ENCODE results near the gene MLLT11.
"Not testable (repeated sequence)": the region's sequence is repeated elsewhere in the genome, so short reads cannot be mapped to it uniquely, and the experiment has no call there.

The MLLT11 gene

DNA sequence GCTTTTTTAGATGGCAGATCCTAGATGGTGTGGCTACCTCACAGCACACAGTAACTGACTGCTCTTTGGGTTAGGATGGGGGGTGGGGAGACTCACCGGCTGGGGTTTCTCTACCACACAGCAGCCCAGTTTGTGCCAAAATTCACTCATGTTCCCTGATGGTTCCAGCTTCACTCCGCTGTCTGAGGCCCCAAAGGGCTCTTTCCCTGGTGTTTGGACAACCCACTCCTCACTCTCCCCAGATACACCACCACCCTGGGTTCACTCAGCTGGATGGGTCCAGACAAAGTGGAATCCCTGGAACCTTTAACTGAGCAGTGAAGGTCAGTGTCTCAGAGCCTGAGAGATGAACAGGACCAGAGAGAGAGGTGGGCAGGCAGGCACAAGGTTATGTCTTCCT lies 4.6 kb upstream of the MLLT11 start:
- DNase-seq (ENCODE audit: low read depth in 1 of 2, low spot score in 1 of 2), result no peak

DNA sequence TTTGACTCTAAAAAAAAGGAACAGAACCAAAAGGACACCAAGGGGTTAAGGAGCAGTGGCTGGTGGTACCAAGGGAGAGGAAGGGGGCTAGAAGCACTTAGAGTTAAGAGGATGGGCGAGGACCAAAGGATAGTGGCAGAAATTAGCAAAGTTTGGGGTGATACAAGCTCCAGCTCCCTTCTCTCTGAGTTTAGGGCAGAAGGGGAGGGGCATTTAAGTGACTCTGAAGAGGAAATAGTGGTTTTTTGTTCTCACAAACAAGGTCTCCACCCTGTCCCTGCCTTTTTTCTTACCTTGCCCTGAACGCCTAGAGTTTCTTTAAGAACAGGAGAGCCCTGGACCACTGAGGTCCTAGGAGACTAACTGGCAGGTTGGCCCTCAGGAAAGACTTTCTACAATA lies 4.0 kb upstream of the MLLT11 start:
- no peak for DNase-seq (ENCODE audit: low read depth in 1 of 2, low spot score in 1 of 2)

DNA sequence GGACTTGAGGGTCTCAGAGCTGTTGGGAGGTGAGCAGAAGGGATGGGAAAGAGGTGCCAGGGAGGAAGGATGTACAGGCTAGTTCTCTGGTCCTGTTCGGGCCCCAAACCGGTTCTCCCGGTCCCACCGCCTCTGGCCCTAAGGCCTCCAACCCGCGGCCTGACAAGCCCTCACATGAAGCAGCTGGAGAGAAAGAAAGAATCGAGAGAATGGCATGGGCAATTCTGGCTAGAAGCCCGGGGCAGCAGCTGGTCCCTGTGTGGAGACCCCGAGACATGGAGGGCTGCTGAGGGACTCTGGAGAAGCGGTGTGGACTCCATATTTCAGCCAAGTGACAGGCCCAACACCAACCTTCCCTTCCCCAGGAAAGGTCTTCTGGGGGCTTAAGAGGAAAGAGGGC lies 1.5 kb upstream of the MLLT11 start:
- no peak for DNase-seq (ENCODE audit: low read depth in 1 of 2, low spot score in 1 of 2)

DNA sequence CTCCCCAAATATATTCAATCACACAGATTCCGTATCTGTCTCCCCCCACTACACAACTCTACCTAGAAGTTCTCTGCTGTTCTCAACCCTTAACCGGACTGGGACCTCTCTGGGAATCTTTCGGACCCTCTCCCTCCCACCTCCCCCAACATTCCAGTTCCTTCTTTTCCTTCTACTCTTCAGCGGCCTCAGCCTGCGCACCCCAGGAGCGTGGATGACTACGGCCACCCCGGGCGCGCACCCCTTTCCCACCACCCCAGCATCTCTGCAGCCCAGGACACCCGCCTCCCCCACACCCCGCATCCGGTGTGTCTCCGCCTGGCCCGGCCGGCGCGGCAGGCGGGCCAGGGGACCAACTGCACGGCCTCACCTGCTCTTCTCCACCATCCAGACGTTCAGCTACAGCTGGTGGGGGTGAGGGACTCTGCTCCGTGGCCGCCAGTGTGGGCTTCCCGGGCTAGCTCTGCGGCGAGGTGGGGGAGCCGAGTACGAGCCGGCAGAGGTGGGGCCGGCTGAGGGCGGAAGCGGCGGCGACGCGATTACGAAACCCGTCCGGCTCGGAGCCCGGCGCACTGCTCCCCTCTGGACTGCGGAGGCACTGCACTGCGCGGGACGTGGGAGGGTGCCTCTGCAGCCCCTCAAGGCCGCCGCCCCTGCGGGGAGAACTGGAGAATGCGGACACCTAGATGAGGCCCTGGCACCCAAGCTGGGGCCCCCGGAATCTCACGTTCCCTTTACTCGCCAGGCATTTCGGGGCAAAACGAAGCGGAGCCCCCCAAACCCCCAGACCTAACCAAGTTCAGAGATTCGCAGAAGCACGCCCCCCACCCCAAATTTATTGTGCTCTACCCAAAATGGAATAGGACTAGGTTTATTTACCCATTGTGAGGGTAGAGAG lies 839 bp upstream of the MLLT11 start, which contains the start of gene CDC42SE1:
TSS of gene CDC42SE1 (minus strand) at position 514 of the 898 bp plus-strand sequence. CDS start 3,892 bp downstream, outside the sequence.
- DNase-seq (ENCODE audit: low read depth in 1 of 2, low spot score in 1 of 2), result peak; percentile 67

DNA sequence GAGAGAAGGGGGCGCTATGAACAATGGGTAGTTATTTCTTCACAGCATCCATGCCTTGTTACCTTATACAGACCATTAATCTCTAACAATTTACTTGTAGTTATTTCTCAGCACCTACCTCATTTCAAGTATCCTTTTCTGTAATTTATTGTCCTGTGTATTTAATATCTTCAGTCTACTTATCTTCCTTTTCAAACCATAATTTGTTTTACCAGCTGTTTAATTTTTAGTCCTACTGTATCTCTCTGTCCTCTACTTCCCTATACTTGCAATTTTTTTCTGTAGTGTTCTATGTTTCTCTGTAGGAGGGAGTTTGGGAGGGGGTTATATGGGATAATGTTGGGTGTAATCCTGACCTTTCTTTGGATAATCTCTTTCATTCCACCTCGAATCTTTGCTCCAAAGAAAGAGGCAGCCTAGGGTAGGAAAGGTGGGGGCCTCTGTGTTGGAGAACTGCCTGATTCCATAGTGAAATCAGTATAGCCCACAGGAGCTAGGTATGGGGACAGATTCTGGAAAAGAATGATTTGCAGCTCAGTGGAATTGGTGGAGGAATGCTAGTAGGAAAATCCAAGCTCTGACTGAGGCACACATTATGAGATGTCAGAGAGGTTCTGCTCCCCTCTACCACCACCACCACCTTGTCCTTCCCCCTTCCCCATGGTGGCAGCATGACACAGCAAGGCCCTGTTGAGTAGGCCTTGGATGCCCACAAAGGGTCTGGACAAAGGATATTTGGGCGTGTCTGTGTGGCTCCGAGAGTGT lies 642 bp downstream of the MLLT11 start:
- DNase-seq (ENCODE audit: low read depth in 1 of 2, low spot score in 1 of 2), result no peak

DNA sequence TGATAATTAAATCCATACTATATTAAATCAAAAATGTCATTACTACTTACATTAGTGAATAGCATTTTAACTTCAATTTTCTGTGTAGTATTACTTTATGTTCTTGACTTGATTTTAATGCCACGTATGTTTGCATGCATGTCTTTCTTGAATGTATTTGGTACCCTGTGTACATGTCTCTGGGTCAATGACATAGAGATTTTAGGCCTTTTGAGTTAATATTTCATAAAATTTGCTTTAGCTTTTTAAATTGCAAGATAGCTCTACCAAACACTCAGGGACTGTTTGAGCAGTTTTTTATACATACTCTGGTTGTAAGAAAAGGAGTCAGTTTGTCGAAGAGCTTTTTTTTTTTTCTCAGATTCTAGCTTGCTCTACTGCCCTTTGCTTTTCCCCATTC lies 1.5 kb downstream of the MLLT11 start:
- DNase-seq (ENCODE audit: low read depth in 1 of 2, low spot score in 1 of 2), result no peak

DNA sequence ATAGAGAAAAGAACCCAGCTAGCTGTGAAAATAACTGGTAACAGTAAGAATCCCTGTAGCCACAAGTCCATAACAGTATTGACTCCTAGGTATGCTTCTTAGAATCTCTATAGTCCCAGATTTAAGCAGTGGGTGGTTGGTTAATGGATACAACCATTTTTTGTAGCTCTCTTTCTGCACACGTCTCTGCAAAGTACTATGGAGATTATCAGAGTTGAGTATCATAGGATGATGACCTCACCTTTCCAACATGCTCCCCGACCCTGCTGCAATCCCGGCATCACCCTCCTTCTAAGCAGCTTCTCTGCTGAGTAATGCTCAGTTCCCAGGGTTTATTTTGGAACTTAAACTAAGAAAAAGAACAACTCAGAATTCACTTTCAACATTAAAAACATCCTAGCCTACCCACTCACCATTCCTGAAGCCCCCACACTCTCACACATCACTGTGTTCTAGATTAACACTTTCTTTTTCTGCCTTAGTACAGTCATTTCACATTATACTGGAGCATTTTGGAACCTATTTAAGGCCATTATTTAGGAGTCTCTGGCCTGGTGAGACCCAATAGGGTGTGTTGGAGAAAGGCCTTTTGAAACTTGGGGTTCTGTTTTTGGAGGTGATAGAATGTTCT lies 2.7 kb downstream of the MLLT11 start:
- DNase-seq (ENCODE audit: low read depth in 1 of 2, low spot score in 1 of 2), result no peak

DNA sequence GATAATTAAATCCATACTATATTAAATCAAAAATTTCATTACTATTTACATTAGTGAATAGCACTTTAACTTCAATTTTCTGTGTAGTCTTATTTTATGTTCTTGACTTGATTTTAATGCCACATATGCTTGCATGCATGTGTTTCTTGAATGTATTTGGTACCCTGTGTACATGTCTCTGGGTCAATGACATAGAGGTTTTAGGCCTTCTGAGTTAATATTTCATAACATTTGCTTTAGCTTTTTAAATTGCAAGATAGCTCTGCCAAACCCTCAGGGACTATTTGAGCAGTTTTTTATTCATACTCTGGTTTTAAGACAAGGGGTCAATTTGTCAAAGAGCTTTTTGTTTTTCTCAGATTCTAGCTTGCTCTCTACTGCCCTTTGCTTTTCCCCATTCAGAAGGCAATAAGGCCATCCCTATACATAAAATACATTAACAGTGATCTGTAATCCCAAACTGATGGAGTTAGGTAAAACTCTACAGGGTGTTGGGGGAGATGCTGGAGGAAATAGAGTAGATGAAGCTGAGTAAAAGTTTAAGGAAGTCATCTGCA lies 5.0 kb downstream of the MLLT11 start:
- no peak for DNase-seq (ENCODE audit: low read depth in 1 of 2, low spot score in 1 of 2)

DNA sequence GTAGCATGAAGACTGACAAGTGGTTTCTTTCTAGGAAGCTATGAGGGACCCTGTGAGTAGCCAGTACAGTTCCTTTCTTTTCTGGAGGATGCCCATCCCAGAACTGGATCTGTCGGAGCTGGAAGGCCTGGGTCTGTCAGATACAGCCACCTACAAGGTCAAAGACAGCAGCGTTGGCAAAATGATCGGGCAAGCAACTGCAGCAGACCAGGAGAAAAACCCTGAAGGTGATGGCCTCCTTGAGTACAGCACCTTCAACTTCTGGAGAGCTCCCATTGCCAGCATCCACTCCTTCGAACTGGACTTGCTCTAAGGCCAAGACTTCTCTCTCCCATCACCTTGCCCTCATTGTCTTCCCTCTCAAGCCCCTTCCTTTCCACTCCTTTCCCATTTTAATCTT lies 7.0 kb downstream of the MLLT11 start:
- no peak for DNase-seq (ENCODE audit: low read depth in 1 of 2, low spot score in 1 of 2)

DNA sequence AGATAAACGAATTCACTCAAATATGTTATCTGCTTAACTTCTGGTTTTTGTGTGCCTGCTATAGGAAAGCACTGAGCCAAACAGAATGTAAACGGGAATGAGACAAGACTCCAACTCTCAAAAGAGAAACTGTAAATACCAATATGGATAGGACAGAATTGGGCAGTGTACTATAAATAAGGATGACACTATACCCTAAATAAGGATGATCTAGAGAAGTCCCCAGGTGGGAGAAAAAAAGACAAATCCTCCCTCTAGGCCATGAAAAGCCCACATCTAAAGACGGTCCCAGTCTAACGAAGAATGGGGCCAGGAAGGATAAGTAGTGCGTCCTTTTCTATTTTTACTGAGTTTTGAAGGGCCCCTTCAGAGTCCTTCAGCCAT lies 8.9 kb downstream of the MLLT11 start:
- no peak for DNase-seq (ENCODE audit: low read depth in 1 of 2, low spot score in 1 of 2)

DNA sequence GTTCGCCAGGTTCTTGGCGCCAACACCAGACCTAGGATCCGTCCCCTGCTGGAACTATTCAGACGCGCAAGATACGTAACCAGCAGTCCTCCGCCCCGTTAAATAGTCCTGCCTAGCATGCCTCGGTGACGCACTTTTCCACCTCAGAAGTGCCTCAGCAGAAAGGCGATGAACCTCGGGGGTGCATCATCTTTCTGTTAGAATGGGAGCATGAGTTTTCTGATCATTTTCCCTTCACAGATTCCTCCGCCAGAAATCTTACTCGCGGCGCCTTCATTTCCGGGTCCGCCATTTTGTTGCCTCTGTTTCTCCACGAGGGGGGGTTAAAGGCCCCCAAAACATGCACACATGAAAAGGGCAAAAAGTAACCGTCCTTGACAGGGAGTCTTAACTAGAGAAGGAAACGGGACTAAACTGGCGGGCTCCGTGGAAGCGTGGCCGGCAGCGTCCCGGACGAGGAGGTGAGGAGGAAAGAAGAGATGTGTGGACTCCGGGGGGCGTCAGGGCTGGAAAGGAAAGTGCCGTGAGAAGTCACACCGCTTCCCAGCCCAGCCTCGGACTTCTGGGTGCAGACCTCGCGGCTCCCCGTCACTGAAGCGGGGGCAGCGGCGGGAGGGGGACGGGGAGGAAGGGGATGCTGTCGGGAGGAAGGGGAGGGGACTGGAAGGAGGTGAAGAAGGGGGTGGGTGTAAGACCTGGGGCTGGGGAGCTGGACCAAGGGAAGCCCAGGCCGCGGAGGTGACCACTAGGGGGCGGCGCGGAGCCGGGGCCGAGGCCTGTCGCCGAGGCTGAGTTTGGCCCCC lies 10.5 kb downstream of the MLLT11 start, which contains the start of gene GABPB2:
TSS of gene GABPB2 (plus strand) at position 288 of the 803 bp plus-strand sequence. CDS start 17,429 bp downstream, outside the sequence.
- peak; percentile 79 to 81 for DNase-seq (ENCODE audit: low read depth in 1 of 2, low spot score in 1 of 2)

DNA sequence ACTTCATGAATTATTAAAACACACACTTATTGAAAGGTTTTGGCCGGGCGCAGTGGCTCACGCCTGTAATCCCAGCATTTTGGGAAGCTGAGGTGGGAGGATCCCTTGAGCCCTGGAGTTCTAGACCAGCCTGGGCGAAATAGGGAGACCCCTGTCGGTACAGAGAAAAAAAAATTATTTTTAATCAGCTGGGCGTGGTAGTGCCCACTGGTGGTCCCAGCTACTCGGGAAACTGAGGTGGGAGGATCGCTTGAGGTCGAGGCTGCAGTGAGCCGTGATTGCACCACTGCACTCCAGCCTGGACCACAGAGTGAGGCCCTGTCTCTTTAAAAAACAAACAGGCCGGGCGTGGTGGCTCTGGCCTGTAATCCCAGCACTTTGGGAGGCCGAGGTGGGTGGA lies 12.0 kb downstream of the MLLT11 start:
- DNase-seq (ENCODE audit: low read depth in 1 of 2, low spot score in 1 of 2), result no peak

DNA sequence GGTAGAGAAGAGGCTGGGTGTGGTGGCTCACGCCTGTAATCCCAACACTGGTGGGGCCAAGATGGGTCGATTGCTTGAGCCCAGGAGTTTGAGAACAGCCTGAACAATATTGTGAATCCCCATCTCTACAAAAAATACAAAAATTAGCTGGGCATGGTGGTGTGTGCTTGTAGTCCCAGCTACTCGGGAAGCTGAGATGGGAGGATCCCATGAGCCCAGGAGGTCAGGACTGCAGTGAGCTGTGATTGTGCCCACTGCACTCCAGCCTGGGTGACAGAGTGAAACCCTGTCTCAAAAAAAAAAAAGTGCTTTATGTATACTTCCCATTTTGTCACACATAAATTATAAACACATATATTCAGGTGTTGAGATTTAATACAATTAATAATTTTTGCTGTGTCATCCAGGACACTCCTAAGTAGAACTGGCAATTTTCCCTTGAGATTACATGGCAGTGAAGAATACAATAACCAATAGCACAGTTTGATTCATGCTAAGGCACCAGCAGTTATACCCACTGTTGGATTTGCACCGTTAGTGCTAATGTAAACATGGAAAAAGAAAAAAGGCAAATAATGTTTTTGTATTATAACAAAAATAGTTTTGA lies 25.9 kb downstream of the MLLT11 start:
- no peak for DNase-seq (ENCODE audit: low read depth in 1 of 2, low spot score in 1 of 2)

DNA sequence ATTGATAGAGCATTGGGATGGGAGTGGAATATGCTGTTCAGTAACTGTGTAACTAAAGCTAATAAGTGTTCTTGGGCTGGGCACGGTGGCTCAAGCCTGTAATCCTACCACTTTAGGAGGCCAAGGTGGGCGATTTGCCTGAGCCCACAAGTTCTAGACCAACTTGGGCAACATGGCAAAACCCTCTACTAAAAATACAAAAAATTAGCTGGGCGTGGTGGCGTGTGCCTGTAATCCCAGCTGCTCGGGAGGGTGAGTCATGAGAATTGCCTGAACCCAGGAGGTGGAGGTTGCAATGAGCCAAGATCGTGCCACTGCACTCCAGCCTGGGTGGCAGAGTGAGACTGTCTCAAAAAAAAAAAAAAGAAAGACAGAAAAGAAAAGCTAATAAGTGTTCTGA lies 37.2 kb downstream of the MLLT11 start:
- DNase-seq (ENCODE audit: low read depth in 1 of 2, low spot score in 1 of 2), result not testable (repeated sequence)

DNA sequence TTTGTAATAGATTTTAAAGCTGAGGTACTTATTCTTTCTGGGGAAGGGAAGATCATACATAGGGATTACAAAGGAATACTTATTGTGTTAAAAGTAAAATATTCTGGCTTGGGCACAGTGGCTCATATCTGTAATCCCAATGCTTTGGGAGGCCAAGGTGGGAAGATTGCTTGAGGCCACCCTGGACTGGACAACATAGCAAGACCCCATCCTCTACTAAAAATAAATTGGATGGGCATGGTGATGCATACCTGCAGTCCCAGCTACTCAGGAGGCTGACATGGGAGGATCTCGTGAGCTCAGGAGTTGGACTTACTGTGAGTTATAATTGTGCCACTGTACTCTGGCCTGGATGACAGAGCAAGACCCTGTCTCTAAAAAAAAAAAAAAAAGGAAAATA lies 37.9 kb downstream of the MLLT11 start:
- no peak for DNase-seq (ENCODE audit: low read depth in 1 of 2, low spot score in 1 of 2)

DNA sequence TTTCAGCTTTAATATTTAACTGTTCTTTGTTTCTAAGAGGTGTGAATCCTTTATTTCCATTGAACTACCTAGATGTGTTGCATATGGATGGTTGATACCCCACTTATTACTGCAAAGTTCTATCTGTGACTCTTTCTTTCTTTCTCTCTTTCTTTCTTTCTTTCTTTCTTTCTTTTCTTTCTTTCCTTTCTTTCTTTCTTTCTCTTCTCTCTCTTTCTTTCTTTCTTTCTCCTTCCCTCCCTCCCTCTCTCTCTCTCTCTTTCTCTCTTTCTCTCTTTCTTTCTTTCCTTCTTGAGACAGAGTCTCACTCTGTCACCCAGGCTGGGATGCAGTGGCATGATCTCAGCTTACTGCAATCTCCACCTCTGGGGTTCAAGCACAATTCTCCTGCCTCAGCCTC lies 44.4 kb downstream of the MLLT11 start:
- DNase-seq (ENCODE audit: low read depth in 1 of 2, low spot score in 1 of 2), result no peak

DNA sequence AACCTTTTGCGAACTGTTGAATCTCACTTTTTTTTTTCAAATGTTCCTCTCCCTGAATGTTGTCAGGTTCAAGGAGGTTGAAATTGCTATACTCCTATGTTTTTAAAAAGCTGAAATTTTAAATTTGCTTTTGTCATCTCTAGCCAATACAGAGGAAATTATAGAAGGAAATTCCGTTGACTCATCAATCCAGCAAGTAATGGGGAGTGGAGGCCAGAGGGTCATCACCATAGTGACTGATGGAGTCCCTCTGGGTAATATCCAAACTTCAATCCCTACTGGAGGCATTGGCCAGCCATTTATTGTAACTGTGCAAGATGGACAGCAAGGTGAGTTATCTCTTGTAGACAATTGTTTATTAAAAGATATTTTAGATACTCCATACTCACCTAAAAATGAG lies 46.7 kb downstream of the MLLT11 start:
- no peak for DNase-seq (ENCODE audit: low read depth in 1 of 2, low spot score in 1 of 2)

DNA sequence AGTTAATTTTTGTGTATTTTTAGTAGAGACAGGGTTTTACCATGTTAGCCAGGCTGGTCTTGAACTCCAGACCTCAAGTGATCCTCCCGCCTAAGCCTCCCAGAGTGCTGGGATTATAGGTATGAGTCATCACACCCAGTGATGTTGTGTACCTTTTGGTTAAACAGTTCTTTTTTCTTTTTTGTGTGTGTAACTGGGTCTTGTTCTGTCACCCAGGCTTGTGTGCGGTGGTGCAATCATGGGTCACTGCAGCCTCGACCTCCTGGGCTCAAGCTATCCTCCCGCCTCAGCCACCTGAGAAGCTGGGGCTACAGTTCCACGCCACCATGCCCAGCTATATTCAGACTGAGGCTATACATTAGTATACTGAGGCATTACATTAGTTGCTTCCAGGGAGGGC lies 48.1 kb downstream of the MLLT11 start:
- no peak for DNase-seq (ENCODE audit: low read depth in 1 of 2, low spot score in 1 of 2)

DNA sequence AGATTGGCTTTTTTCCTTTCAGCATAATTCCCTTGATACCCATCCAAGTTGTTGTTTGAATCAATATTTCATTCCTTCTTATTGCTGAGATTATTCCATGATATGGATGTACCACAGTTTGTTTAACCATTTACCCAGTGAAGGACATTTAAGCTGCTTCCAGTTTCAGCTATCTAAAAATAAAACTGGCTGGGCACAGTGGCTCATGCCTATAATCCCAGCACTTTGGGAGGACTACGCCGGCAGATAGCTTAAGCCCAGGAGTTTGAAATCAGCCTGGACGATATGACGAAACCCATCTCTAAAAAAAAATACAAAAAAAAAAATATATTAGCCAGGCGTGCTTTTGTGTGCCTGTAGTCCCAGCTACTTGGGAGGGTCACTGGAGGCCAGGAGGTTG lies 53.7 kb downstream of the MLLT11 start:
- DNase-seq (ENCODE audit: low read depth in 1 of 2, low spot score in 1 of 2), result no peak
